ENCODE results near the gene FSTL4.

Gene FSTL4

GRCh38 chr5:133251296-133252132 lies 360.8 kb downstream of the FSTL4 start:
- no peak for DNase-seq

- no peak for DNase-seq
These were observed 361.8 kb downstream of the FSTL4 start for GRCh38 chr5:133250527-133250926.

- DNase-seq = no peak
These were observed 362.7 kb downstream of the FSTL4 start for GRCh38 chr5:133249593-133249992.

- DNase-seq = no peak
These were observed 364.3 kb downstream of the FSTL4 start for GRCh38 chr5:133247881-133248624.

- DNase-seq = no peak
These were observed 365.1 kb downstream of the FSTL4 start for GRCh38 chr5:133247151-133247709.

GRCh38 chr5:133246376-133247150 lies 365.8 kb downstream of the FSTL4 start:
- DNase-seq = no peak

- DNase-seq = no peak
These were observed 366.3 kb downstream of the FSTL4 start for GRCh38 chr5:133246053-133246370.

- peak; percentile 64 for DNase-seq
These were observed 366.9 kb downstream of the FSTL4 start for GRCh38 chr5:133245191-133246052.

- peak; percentile 53 for DNase-seq
These were observed 368.1 kb downstream of the FSTL4 start for GRCh38 chr5:133244242-133244641.

- DNase-seq = no peak
These were observed 369.1 kb downstream of the FSTL4 start for GRCh38 chr5:133243196-133243595.

- no peak for DNase-seq
These were observed 370.0 kb downstream of the FSTL4 start for GRCh38 chr5:133242221-133242835.

GRCh38 chr5:133241179-133242092 lies 370.9 kb downstream of the FSTL4 start:
- DNase-seq = no peak

- no peak for DNase-seq
These were observed 371.8 kb downstream of the FSTL4 start for GRCh38 chr5:133240425-133241091.

- DNase-seq = no peak
These were observed 373.7 kb downstream of the FSTL4 start for GRCh38 chr5:133238426-133239205.

GRCh38 chr5:133236976-133237375 lies 375.4 kb downstream of the FSTL4 start:
- no peak for DNase-seq

- DNase-seq = no peak
These were observed 375.8 kb downstream of the FSTL4 start for GRCh38 chr5:133236541-133236951.

- no peak for DNase-seq
These were observed 376.5 kb downstream of the FSTL4 start for GRCh38 chr5:133235696-133236426.

GRCh38 chr5:133234911-133235310 lies 377.4 kb downstream of the FSTL4 start:
- DNase-seq = no peak

All from NCI-H510A (cell line).